T1000 (cell line): Measurements from ENCODE around the gene KRTAP2-2.
"Not testable (repeated sequence)": the region's sequence is repeated elsewhere in the genome, so short reads cannot be mapped to it uniquely, and the experiment has no call there.

Experiments
- DNase-seq: peaks from one replicate; lab custom pipeline; 2025; ENCODE audit warnings: mixed read lengths; lab: John Stamatoyannopoulos, UW

KRTAP2-2 gene

GRCh38 chr17:41064301-41064700 is 9.3 kb upstream of the KRTAP2-2 start:
- no peak for DNase-seq

- DNase-seq: no peak
These were observed 8.4 kb upstream of the KRTAP2-2 start for GRCh38 chr17:41063449-41063848.

DNA sequence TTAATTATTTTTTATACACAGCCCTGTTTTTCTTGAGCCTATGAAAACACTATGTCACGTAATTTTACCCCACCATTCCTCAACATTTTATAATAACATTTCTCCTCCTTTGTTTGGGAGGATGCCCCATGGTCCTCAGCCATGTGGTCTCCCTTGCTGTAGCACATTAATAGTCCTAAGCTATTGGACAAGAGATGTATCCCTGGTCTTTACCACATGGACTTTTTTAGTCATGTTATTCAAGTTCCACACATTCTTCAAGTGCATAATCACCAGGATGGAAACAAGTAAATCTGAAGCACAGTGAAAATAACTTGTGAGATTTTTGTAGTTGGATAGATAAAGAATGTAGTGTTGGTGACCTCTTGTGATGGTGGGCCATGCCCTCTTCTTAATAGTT is 6.9 kb upstream of the KRTAP2-2 start:
- DNase-seq: no peak

GRCh38 chr17:41060052-41060604 is 5.1 kb upstream of the KRTAP2-2 start, which contains the start of gene KRTAP2-3:
Gene KRTAP2-3, minus strand, starts transcription at chr17:41060114. Its CDS starts 64 bp downstream, at chr17:41060050.
- DNase-seq: peak; percentile 26

- DNase-seq: not testable (repeated sequence)
These were observed 4.4 kb upstream of the KRTAP2-2 start for GRCh38 chr17:41059276-41060051.

DNA sequence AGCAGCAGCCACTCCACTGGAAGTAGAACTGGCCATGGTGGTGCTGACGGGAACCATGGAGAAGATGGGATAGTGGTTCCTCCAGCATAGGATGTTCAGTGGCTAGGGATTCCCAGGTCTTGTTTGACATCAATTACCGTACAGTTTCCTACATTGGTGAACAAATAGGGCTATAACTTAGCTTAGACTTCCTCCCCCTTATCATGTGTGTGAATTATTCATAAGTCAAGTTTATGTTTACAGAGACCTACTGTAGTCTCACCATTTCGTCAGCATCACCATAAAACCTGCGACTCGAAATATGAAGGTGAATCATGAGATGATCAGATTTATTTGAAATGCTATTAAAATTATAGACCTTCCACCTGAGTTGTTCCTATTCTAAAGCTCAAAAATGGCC is 3.7 kb upstream of the KRTAP2-2 start:
- no peak for DNase-seq

- DNase-seq: no peak
These were observed 2.5 kb upstream of the KRTAP2-2 start for GRCh38 chr17:41057547-41057946.

- not testable (repeated sequence) for DNase-seq
These were observed 474 bp downstream of the KRTAP2-2 start for GRCh38 chr17:41054556-41054955.

- no peak for DNase-seq
These were observed 1.0 kb downstream of the KRTAP2-2 start for GRCh38 chr17:41054025-41054424.

GRCh38 chr17:41052566-41052965 is 2.5 kb downstream of the KRTAP2-2 start:
- DNase-seq: no peak

GRCh38 chr17:41049110-41049509 is 5.9 kb downstream of the KRTAP2-2 start:
- DNase-seq: no peak

- peak; percentile 20 for DNase-seq
These were observed 6.6 kb downstream of the KRTAP2-2 start for GRCh38 chr17:41048441-41048840.

- not testable (repeated sequence) for DNase-seq
These were observed 8.1 kb downstream of the KRTAP2-2 start, which contains the start of gene KRTAP2-1 for GRCh38 chr17:41046735-41047465. Gene KRTAP2-1, minus strand, starts transcription at chr17:41047316. Its CDS starts 49 bp downstream, at chr17:41047267.

DNA sequence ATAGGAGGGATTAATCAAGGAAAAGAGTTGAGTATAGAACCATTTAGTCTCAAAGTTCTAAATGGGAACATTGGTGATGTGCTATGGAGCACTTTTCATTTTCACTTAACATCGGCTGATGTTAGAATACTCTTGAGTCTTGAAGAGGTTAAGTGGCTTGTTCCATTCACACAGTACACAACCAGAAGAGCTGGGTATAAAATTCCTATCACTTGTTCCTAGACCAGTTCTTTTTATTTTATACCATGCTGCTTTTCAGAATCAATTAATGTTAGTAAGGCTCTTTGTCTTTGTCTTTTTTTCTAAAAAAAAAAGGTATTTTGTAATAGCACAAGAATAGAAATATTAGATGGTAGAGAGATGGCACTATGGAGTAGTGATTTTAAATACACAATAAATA is 12.1 kb downstream of the KRTAP2-2 start:
- DNase-seq: no peak

DNA sequence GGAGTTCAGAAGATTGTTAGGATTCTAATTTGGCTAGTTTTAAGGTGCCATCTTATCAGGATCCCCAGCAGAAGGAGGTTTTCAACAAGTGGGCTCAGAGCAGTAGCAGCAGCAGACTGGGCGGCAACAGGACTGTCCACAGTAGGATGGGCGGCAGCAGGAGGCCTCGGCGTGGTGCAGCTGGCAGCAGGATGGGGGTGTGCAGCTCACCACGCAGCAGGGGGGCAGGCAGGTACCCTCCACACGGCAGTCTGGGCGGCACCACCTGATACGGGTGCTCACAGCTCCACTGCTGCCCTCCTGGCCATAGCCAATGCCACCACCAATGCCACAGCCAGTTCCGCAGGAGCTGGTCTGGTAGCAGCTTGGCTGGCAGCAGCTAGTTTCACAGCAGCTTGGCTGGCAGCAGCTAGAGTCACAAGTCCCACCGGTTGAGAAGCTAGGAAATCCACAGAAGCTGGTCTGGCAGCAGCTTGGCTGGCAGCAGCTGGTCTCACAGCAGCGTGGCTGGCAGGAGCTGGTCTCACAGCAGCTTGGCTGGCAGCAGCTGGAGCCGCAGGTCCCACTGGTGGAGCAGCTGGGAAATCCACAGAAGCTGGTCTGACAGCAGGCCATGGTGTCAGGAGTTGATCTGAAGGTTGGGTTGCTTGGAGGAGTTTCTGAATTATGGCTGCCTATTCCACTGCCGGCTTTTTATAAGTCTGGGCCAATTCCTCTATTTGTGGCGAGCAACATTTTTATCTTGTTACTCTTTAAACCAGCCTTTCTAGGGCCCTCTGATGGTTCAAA is 14.1 kb downstream of the KRTAP2-2 start, which contains the start of gene KRTAP1-1:
TSS of gene KRTAP1-1 (minus strand) at position 668 of the 789 bp plus-strand sequence. CDS start at position 615, 53 bp downstream.
- DNase-seq: not testable (repeated sequence)

GRCh38 chr17:41037853-41038350 is 17.1 kb downstream of the KRTAP2-2 start:
- no peak for DNase-seq

GRCh38 chr17:41034346-41034935 is 20.6 kb downstream of the KRTAP2-2 start, which contains the start of gene KRTAP1-3:
Gene KRTAP1-3, minus strand, starts transcription at chr17:41034874. Its CDS starts 53 bp downstream, at chr17:41034821.
- DNase-seq: not testable (repeated sequence)

GRCh38 chr17:41029633-41030245 is 25.3 kb downstream of the KRTAP2-2 start, which contains the start of gene KRTAP1-4:
Gene KRTAP1-4, minus strand, starts transcription at chr17:41030195. Its CDS starts 117 bp downstream, at chr17:41030078.
- no peak for DNase-seq

DNA sequence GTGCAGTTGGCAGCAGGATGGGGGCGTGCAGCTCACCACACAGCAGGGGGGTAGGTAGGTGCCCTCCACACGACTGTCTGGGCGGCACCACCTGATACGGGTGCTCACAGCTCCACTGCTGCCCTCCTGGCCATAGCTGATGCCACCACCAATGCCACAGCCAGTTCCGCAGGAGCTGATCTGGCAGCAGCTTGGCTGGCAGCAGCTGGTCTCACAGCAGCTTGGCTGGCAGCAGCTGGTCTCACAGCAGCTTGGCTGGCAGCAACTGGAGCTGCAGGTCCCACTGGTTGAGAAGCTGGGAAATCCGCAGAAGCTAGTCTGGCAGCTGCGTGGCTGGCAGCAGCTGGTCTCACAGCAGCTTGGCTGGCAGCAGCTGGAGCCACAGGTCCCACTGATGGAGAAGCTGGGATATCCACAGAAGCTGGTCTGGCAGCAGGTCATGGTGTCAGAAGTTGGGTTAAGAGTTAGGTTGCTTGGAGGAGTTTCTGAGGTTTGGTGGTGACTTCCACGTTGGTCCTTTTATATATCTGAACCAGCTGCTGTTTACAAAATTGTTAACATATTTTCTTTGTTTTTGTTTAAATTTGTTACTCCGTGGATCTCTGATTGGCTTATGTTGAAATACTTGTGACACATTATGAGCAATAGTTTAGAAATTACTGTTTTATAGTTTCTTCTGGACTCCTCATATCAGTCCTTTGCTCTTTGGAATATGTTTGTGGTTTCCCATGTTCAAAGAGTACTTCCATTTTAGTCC is 28.1 kb downstream of the KRTAP2-2 start, which contains the start of gene KRTAP1-5:
TSS of gene KRTAP1-5 (minus strand) at position 494 of the 757 bp plus-strand sequence. CDS start at position 441, 53 bp downstream.
- DNase-seq: peak; percentile 45
